ENCODE results near the gene MTF1. TPM values are rescaled to one million over a fixed set of nuclear protein-coding genes. Genes with fewer than 3 reads are reported as not detected.

MTF1 gene
- total RNA-seq, 1 donor: 4.3 TPM

- H3K4me3 ChIP-seq (ENCODE audit: insufficient read depth, low read length): peak overlapping the region; percentile 92
- H3K79me2 ChIP-seq (ENCODE audit: insufficient read depth, low read length): peaks cover 42% of the 10 kb centered on the region
- peaks cover 54% of the 10 kb centered on the region for H3K36me3 ChIP-seq (ENCODE audit: insufficient read depth, low read length)
Observed at GRCh38 chr1:37807220-37807554, 52.2 kb downstream of the MTF1 start.

DNA sequence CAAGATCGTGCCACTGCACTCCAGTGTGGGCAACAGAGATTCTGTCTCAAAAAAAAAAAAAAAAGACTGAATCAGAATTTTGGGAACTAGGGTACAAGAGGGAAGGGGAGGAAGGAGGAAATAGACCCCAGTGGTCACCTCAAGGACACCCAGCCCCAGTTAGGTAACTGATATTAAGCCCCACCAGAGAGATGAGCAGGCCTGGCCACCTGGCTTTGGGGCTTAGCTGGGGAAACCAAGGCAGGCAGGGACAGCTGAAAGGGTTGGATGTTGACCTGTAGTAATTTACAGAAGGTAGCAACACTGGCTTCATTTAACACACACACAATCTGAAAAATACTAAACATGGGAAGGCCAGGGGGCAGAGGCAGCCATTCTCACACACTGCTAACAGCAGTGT, 57.0 kb downstream of the MTF1 start:
- no peak overlapping the region for H3K4me2 ChIP-seq (ENCODE audit: insufficient read depth, low read length)
- peaks cover 35% of the 10 kb centered on the region for H4K20me1 ChIP-seq (ENCODE audit: insufficient read depth, low read length)
- TF ChIP-seq CTCF (IDR thresholded peaks at IDR 0.05; ENCODE audit: extremely low read depth, low read depth, low read length): no peak
- H3K36me3 ChIP-seq (ENCODE audit: insufficient read depth, low read length): peaks cover 53% of the 10 kb centered on the region
- H3K27me3 ChIP-seq (ENCODE audit: insufficient read depth, low read length): no peaks in the 10 kb centered on the region
- peaks cover 9% of the 10 kb centered on the region for H3K4me1 ChIP-seq (ENCODE audit: insufficient read depth, low read length)
- no peak for DNase-seq (ENCODE audit: insufficient read length, low spot score, missing footprints)
- H2AFZ ChIP-seq (ENCODE audit: low read length): no peak overlapping the region
- H3K4me3 ChIP-seq (ENCODE audit: insufficient read depth, low read length): no peak overlapping the region
- no peaks in the 10 kb centered on the region for H3K9me3 ChIP-seq (ENCODE audit: low read depth, low read length)
- H3K79me2 ChIP-seq (ENCODE audit: insufficient read depth, low read length): peaks cover 21% of the 10 kb centered on the region
- H3K27ac ChIP-seq (ENCODE audit: low read depth, low read length): no peak overlapping the region

More at GRCh38 chr1:37807220-37807554, 52.2 kb downstream of the MTF1 start:
- H3K4me1 ChIP-seq (ENCODE audit: insufficient read depth, low read length): peaks cover 29% of the 10 kb centered on the region
- H2AFZ ChIP-seq (ENCODE audit: low read length): peak overlapping the region; percentile 64
- peak overlapping the region; percentile 66 for H3K27ac ChIP-seq (ENCODE audit: low read depth, low read length)
- H3K4me2 ChIP-seq (ENCODE audit: insufficient read depth, low read length): peak overlapping the region; percentile 89
- no peaks in the 10 kb centered on the region for H3K27me3 ChIP-seq (ENCODE audit: insufficient read depth, low read length)
- TF ChIP-seq CTCF (IDR thresholded peaks at IDR 0.05; ENCODE audit: extremely low read depth, low read depth, low read length): no peak
- no peaks in the 10 kb centered on the region for H3K9me3 ChIP-seq (ENCODE audit: low read depth, low read length)
- H4K20me1 ChIP-seq (ENCODE audit: insufficient read depth, low read length): peaks cover 48% of the 10 kb centered on the region
- DNase-seq (ENCODE audit: insufficient read length, low spot score, missing footprints): peak; percentile 89

DNA sequence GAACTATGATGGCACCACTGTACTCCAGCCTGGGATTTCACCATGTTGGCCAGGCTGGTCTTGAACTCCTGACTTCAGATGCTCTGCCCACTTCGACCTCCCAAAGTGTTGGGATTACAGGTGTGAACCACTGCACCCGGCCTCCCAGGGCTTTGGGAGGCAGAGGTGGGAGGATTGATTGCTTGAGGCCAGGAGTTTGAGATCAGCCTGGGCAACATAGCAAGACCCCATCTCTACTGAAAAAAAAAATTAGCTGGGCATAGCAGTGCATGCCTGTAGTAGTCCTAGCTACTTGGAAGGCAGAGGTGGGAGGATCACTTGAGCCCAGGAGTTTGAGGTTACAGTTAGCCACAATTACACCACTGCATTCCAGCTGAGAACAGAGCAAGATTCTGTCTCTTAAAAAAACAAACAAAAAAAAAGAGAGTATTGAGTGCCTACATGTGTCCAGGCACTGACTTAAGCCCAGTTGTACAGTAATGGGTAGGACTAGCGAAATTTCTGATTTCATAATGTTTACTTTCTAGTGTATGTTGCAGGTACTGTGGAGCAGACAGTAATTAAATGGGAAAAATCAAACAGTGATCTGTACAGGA, 61.5 kb downstream of the MTF1 start:
- Histone ChIP-seq H4K20me1 (ENCODE audit: insufficient read depth, low read length) (peaks cover 10% of the 10 kb centered on the region), H3K4me3 (ENCODE audit: insufficient read depth, low read length) (no peak overlapping the region), H3K4me1 (ENCODE audit: insufficient read depth, low read length) (no peaks in the 10 kb centered on the region), H3K36me3 (ENCODE audit: insufficient read depth, low read length) (peaks cover 11% of the 10 kb centered on the region), H2AFZ (ENCODE audit: low read length) (no peak overlapping the region), H3K27ac (ENCODE audit: low read depth, low read length) (no peak overlapping the region), H3K4me2 (ENCODE audit: insufficient read depth, low read length) (no peak overlapping the region), H3K9me3 (ENCODE audit: low read depth, low read length) (no peaks in the 10 kb centered on the region), H3K79me2 (ENCODE audit: insufficient read depth, low read length) (no peaks in the 10 kb centered on the region), H3K27me3 (ENCODE audit: insufficient read depth, low read length) (peaks cover 10% of the 10 kb centered on the region)
- TF ChIP-seq CTCF (IDR thresholded peaks at IDR 0.05; ENCODE audit: extremely low read depth, low read depth, low read length): no peak
- DNase-seq (ENCODE audit: insufficient read length, low spot score, missing footprints): peak; percentile 94

- DNase-seq (ENCODE audit: insufficient read length, low spot score, missing footprints): peak; percentile 97
- no peak overlapping the region for H3K27ac ChIP-seq (ENCODE audit: low read depth, low read length)
- no peak overlapping the region for H2AFZ ChIP-seq (ENCODE audit: low read length)
- no peaks in the 10 kb centered on the region for H3K36me3 ChIP-seq (ENCODE audit: insufficient read depth, low read length)
- H3K4me1 ChIP-seq (ENCODE audit: insufficient read depth, low read length): no peaks in the 10 kb centered on the region
- peaks cover 8% of the 10 kb centered on the region for H4K20me1 ChIP-seq (ENCODE audit: insufficient read depth, low read length)
- H3K4me3 ChIP-seq (ENCODE audit: insufficient read depth, low read length): no peak overlapping the region
- no peak overlapping the region for H3K4me2 ChIP-seq (ENCODE audit: insufficient read depth, low read length)
- H3K79me2 ChIP-seq (ENCODE audit: insufficient read depth, low read length): no peaks in the 10 kb centered on the region
- H3K9me3 ChIP-seq (ENCODE audit: low read depth, low read length): no peaks in the 10 kb centered on the region
- H3K27me3 ChIP-seq (ENCODE audit: insufficient read depth, low read length): peaks cover 22% of the 10 kb centered on the region
- TF ChIP-seq CTCF (IDR thresholded peaks at IDR 0.05; ENCODE audit: extremely low read depth, low read depth, low read length): no peak
Observed at GRCh38 chr1:37795340-37796125, 63.9 kb downstream of the MTF1 start.
